Stimulated activated CD8-positive, alpha-beta memory T cell treated with anti-CD3 and anti-CD28 coated beads, Interleukin-2, amount 100 ng/mL, for 1 hour (primary cell): ENCODE results near the gene STING1.

ENCODE experiments used
- DNase-seq, 2 donors: peaks; one replicate each; pipeline ENCODE4 v3.0.0-alpha.2; 2020; ENCODE audit warnings: low read depth in 2 of 2

The STING1 gene

GRCh38 chr5:139468421-139468931, 14.1 kb downstream of the STING1 start:
- DNase-seq, result no peak

- no peak for DNase-seq
These were observed 19.8 kb downstream of the STING1 start, which contains the start of gene ECSCR for GRCh38 chr5:139462586-139463276. TSS of gene ECSCR (minus strand) at chr5:139462743. CDS start at chr5:139462670, 73 bp downstream.

- DNase-seq, result no peak
These were observed 20.9 kb downstream of the STING1 start for GRCh38 chr5:139461698-139462097.

GRCh38 chr5:139461176-139461575, 21.4 kb downstream of the STING1 start:
- no peak for DNase-seq

- DNase-seq, result no peak
These were observed 22.1 kb downstream of the STING1 start for GRCh38 chr5:139460455-139460854.

GRCh38 chr5:139459451-139459934, 23.1 kb downstream of the STING1 start:
- DNase-seq, result no peak

- peak; percentile 41 to 53 for DNase-seq
These were observed 23.8 kb downstream of the STING1 start for GRCh38 chr5:139458580-139459407.

- no peak for DNase-seq
These were observed 24.8 kb downstream of the STING1 start for GRCh38 chr5:139457653-139458306.

- DNase-seq, result no peak
These were observed 25.3 kb downstream of the STING1 start for GRCh38 chr5:139457241-139457640.

GRCh38 chr5:139456776-139457175, 25.8 kb downstream of the STING1 start:
- DNase-seq, result no peak

GRCh38 chr5:139454568-139455290, 27.8 kb downstream of the STING1 start:
- no peak for DNase-seq

- DNase-seq, result peak in 1 of 2 donors; percentile 22
These were observed 28.6 kb downstream of the STING1 start for GRCh38 chr5:139453683-139454567.

- no peak for DNase-seq
These were observed 30.5 kb downstream of the STING1 start for GRCh38 chr5:139451878-139452660.

GRCh38 chr5:139451176-139451575, 31.4 kb downstream of the STING1 start:
- DNase-seq, result no peak

- DNase-seq, result no peak
These were observed 35.4 kb downstream of the STING1 start for GRCh38 chr5:139446956-139447779.

- no peak for DNase-seq
These were observed 37.0 kb downstream of the STING1 start for GRCh38 chr5:139445325-139446170.

GRCh38 chr5:139443831-139444453, 38.6 kb downstream of the STING1 start:
- DNase-seq, result no peak
